SIG-M5 (cell line): Measurements from ENCODE around the gene ADAM23.

ENCODE experiments used
- DNase-seq: peaks from one replicate; lab custom pipeline; 2025; lab: John Stamatoyannopoulos, UW

The ADAM23 gene

DNA sequence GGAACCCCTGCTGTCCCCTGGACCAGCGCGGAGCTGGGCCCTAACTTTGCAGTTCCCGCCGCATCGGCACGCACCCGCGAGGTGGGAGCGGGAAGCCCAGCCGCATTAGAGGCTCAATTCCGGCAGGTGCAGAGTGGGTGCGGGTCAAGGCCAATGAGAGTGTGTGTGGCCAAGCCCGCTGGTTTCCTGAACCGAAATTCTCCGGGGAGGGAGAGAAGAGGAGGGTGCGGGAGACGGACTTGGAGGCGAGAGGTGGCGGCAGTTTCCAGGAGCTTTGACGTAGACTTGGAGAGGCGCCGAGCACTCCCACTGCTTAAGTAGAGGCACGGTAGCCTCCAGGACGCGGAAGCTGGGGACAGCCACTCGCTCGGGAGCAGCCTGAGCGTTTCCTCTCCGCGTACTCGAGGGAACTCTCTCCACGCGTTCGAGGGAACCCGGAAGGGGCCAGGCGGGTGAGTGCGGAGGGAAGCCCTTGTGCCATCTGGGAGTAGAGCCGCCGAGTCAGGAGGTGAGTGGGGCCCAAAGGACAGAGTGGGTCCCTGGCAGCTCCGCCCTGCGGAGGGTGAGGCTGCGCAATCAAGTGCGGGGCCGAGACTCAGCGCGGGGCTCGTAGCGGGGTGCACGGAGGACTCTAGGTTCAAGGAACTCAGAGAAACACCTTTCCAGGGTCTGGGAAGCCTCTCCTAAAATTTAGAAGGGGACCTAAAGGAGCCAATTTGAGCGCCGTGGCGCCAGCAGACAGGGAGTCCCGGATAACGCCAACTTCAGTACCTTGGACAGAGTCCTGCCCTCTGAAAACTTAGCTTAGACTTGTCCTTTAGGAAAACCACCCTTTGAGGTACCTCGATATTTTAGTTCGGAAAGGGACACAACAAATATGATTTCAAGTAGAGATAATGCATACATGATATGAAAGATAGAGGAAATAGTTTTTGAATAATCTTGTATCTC is 199.0 kb downstream of the ADAM23 start, which contains the start of gene FAM237A:
Gene FAM237A, plus strand, starts transcription at position 413 of the 951 bp plus-strand sequence. CDS start 1,750 bp downstream, outside the sequence.
- no peak for DNase-seq

DNA sequence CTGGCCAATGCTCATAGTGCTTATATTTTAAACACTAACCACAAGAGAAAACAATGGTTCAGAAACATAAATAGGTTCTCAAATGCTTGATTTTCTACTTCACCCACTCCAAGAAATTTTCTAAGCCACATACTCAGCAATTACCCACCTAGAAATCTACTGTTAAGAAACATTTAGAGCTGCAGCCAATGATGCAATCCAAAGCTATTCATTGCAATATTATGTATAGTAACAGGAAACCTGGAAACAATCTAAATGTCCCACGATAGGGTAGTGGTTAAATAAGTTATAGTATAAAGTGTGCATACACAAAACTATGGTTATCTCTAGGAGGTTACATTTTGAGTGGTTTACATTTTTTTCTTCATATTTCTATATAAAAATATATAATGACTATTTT is 204.7 kb downstream of the ADAM23 start:
- DNase-seq: no peak

DNA sequence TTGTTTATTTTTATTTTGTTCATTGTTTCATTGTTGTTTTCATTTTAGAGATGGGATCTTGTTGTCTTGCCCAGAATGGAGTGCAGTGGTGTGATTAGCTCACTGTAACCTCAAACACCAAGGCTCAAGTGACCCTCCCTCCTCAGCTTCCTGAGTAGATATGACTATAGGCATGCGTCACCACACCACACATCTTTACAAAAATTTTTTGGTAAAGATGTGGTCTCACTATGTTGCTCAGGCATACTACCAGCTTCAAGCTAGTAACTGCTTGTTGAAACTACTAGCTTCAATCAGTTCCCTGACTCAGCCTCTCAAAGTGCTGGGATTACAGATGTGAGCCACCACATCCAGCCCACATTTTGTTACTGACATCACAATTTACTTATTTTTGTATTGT is 213.8 kb downstream of the ADAM23 start:
- DNase-seq: no peak

DNA sequence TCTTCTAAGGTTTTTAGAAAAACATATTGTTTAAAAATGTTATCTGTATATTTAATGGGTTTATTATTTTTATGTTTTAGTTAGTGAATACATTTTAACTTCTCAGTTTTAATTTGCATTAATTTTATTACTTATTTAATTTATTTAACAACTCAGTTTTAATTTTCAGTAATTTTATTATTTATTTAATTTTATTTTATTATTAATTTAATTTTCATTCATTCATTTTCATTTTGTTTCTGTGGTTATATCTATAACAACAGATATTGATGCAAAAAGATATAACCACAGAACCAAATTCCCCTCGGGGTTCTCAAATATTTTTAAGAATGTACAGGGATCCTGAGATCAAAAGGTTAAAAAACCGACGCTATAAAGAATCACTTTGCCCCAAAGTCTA is 221.9 kb downstream of the ADAM23 start:
- DNase-seq: no peak
